Measurements from ENCODE around the gene FMOD.
"Not testable (repeated sequence)": the region's sequence is repeated elsewhere in the genome, so short reads cannot be mapped to it uniquely, and the experiment has no call there.

FMOD gene

DNA sequence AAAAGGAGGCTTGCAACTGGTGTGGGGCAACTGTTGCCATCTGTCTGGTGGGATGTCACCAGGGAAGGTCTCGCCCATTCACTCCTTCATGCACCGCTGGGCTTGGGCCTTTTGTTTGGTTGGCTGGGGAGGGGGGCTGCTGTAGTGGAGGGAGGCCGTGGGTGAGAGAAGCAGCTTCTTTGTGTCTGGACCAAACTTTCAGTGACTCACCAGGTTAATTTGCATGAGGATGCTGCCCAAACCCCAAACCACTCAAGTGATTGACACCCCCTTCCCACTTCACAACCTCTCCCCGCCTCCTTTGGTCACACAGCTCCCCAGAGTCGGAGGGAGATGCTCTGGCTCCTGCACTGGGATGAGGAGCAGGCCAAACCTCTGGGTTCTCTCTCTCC lies 25.9 kb downstream of the FMOD start:
- H3K9me3 Mint-ChIP-seq (ENCODE audit: low read depth), result no peaks in the 10 kb centered on the region
- peak overlapping the region; percentile 59 for H3K4me3 Mint-ChIP-seq
- no peaks in the 10 kb centered on the region for H3K27me3 Mint-ChIP-seq
- no peaks in the 10 kb centered on the region for H3K36me3 Mint-ChIP-seq
- H3K4me1 Mint-ChIP-seq (ENCODE audit: low read depth), result peaks cover 84% of the 10 kb centered on the region
- peak overlapping the region; percentile 68 for H3K27ac Mint-ChIP-seq

GRCh38 chr1:203324105-203325025 lies 26.6 kb downstream of the FMOD start:
- no peaks in the 10 kb centered on the region for H3K9me3 Mint-ChIP-seq (ENCODE audit: low read depth)
- H3K4me3 Mint-ChIP-seq, result peak overlapping the region; percentile 79
- no peaks in the 10 kb centered on the region for H3K27me3 Mint-ChIP-seq
- peaks cover 90% of the 10 kb centered on the region for H3K4me1 Mint-ChIP-seq (ENCODE audit: low read depth)
- H3K27ac Mint-ChIP-seq, result peak overlapping the region; percentile 91
- H3K36me3 Mint-ChIP-seq, result no peaks in the 10 kb centered on the region

- Mint-ChIP-seq H3K27me3 (no peaks in the 10 kb centered on the region), H3K4me1 (ENCODE audit: low read depth) (peaks cover 95% of the 10 kb centered on the region), H3K9me3 (ENCODE audit: low read depth) (no peaks in the 10 kb centered on the region), H3K4me3 (peak overlapping the region; percentile 79), H3K27ac (peak overlapping the region; percentile 91), H3K36me3 (no peaks in the 10 kb centered on the region)
These were observed 27.3 kb downstream of the FMOD start for GRCh38 chr1:203323587-203323986.

DNA sequence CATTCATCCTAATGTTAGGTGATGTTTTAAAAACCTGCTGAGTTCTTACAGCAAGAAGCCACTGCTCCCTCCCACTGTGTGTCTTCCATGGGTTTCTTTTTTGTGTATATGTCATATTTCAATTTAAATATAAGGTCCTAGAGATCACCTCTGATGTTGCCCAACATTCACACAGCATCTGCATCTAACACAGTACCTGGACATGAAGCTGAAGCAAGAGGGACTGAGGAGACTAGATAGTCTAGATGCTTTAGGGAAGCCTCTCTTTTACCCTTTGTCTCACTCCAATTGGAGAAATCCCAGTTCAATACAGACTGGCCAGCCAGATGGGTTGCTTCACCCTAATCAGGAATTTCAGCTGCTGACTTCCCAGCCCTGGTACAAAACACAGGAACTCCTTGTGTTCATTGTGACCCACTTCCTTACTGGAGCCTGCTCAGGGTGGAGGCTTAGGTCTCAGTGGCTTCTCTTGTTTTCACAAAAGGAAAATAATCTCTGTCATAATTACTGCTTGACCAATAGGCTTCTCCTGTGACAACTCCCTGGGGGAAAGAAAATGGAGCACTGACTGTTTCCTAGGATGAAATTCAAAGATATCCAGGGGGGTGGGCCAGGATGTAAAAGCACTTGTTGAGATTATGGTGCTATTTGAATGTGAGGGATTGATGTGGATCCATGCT lies 28.3 kb downstream of the FMOD start:
- Mint-ChIP-seq H3K4me1 (ENCODE audit: low read depth) (peaks cover 93% of the 10 kb centered on the region), H3K27ac (peak overlapping the region; percentile 93), H3K36me3 (no peaks in the 10 kb centered on the region), H3K4me3 (peak overlapping the region; percentile 79), H3K27me3 (no peaks in the 10 kb centered on the region), H3K9me3 (ENCODE audit: low read depth) (no peaks in the 10 kb centered on the region)

GRCh38 chr1:203321273-203322052 lies 29.5 kb downstream of the FMOD start:
- H3K4me3 Mint-ChIP-seq, result peak overlapping the region; percentile 65
- H3K27ac Mint-ChIP-seq, result peak overlapping the region; percentile 93
- no peaks in the 10 kb centered on the region for H3K9me3 Mint-ChIP-seq (ENCODE audit: low read depth)
- no peaks in the 10 kb centered on the region for H3K27me3 Mint-ChIP-seq
- H3K4me1 Mint-ChIP-seq (ENCODE audit: low read depth), result peaks cover 91% of the 10 kb centered on the region
- H3K36me3 Mint-ChIP-seq, result no peaks in the 10 kb centered on the region

- Mint-ChIP-seq H3K4me1 (ENCODE audit: low read depth) (peaks cover 89% of the 10 kb centered on the region), H3K27ac (peak overlapping the region; percentile 93), H3K9me3 (ENCODE audit: low read depth) (no peaks in the 10 kb centered on the region), H3K4me3 (peak overlapping the region; percentile 59), H3K27me3 (no peaks in the 10 kb centered on the region), H3K36me3 (no peaks in the 10 kb centered on the region)
These were observed 30.2 kb downstream of the FMOD start for GRCh38 chr1:203320591-203321272.

DNA sequence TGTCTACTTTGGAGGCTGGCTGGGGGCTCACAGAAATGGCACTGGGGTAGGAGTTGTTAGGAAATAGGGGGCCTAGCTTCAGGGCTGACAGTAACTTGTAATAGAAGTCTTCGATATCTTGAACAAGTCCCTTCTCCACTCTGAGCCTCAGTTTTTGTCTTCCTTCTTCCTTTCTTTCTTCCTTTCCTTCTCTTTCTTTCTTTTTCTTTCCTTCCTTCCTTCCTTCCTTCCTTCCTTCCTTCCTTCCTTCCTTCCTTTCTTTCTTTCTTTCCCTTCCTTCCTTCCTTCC lies 32.7 kb downstream of the FMOD start:
- H3K9me3 Mint-ChIP-seq (ENCODE audit: low read depth), result no peaks in the 10 kb centered on the region
- H3K36me3 Mint-ChIP-seq, result peaks cover 2% of the 10 kb centered on the region
- no peaks in the 10 kb centered on the region for H3K27me3 Mint-ChIP-seq
- peak overlapping the region; percentile 10 for H3K27ac Mint-ChIP-seq
- H3K4me1 Mint-ChIP-seq (ENCODE audit: low read depth), result peaks cover 74% of the 10 kb centered on the region
- no peak overlapping the region for H3K4me3 Mint-ChIP-seq

- Mint-ChIP-seq H3K4me1 (ENCODE audit: low read depth) (peaks cover 69% of the 10 kb centered on the region), H3K36me3 (peaks cover 2% of the 10 kb centered on the region), H3K27ac (peak overlapping the region; percentile 51), H3K27me3 (no peaks in the 10 kb centered on the region), H3K4me3 (no peak overlapping the region), H3K9me3 (ENCODE audit: low read depth) (no peaks in the 10 kb centered on the region)
These were observed 33.3 kb downstream of the FMOD start for GRCh38 chr1:203317429-203318228.

DNA sequence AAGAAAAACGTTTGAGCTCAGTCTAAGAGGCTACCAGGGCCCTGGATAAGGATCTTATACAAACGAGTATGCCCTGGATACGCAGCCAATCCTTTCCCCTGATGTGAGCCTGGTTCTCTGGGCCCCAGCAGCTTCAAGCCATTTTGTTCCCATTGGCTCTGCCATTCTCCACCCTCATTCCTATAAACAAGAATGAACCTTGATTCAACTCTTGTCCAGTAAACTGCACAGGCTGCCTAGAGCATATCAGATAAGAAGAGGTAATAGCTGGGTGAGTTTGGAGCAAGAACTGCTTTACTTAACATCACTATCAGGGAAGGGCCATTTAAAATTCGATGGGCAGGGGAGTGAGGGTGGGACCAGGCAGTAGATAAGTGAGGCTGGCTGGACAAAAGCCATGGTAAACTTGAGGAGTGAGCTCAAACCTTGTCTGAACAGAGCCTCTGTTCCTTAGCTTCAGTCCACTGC lies 34.3 kb downstream of the FMOD start:
- Mint-ChIP-seq H3K4me1 (ENCODE audit: low read depth) (peaks cover 63% of the 10 kb centered on the region), H3K27ac (peak overlapping the region; percentile 16), H3K27me3 (no peaks in the 10 kb centered on the region), H3K36me3 (peaks cover 2% of the 10 kb centered on the region), H3K4me3 (no peak overlapping the region), H3K9me3 (ENCODE audit: low read depth) (no peaks in the 10 kb centered on the region)

GRCh38 chr1:203314025-203314759 lies 36.7 kb downstream of the FMOD start:
- not testable (repeated sequence) for H3K36me3 Mint-ChIP-seq; H3K27me3 Mint-ChIP-seq; H3K4me3 Mint-ChIP-seq; H3K9me3 Mint-ChIP-seq (ENCODE audit: low read depth)
- Mint-ChIP-seq H3K27ac (peak overlapping the region; percentile 68), H3K4me1 (ENCODE audit: low read depth) (peaks cover 63% of the 10 kb centered on the region)

GRCh38 chr1:203311368-203312301 lies 39.3 kb downstream of the FMOD start:
- peaks cover 61% of the 10 kb centered on the region for H3K4me1 Mint-ChIP-seq (ENCODE audit: low read depth)
- H3K4me3 Mint-ChIP-seq, result no peak overlapping the region
- H3K9me3 Mint-ChIP-seq (ENCODE audit: low read depth), result no peaks in the 10 kb centered on the region
- peaks cover 29% of the 10 kb centered on the region for H3K36me3 Mint-ChIP-seq
- H3K27ac Mint-ChIP-seq, result peak overlapping the region; percentile 87
- H3K27me3 Mint-ChIP-seq, result no peaks in the 10 kb centered on the region

DNA sequence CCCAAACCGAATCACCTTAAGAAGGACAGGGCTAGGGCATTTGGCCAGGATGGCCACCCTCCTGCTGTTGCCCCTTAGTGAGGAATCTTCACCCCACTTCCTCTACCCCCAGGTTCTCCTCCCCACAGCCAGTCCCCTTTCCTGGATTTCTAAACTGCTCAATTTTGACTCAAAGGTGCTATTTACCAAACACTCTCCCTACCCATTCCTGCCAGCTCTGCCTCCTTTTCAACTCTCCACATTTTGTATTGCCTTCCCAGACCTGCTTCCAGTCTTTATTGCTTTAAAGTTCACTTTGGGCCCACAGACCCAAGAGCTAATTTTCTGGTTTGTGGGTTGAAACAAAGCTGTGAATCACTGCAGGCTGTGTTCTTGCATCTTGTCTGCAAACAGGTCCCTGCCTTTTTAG lies 42.0 kb downstream of the FMOD start:
- peak overlapping the region; percentile 94 for H3K4me3 Mint-ChIP-seq
- H3K4me1 Mint-ChIP-seq (ENCODE audit: low read depth), result peaks cover 60% of the 10 kb centered on the region
- H3K27me3 Mint-ChIP-seq, result no peaks in the 10 kb centered on the region
- peaks cover 28% of the 10 kb centered on the region for H3K36me3 Mint-ChIP-seq
- H3K9me3 Mint-ChIP-seq (ENCODE audit: low read depth), result no peaks in the 10 kb centered on the region
- peak overlapping the region; percentile 87 for H3K27ac Mint-ChIP-seq

Data from activated naive CD8-positive, alpha-beta T cell (primary cell).